A673 (cell line): ENCODE measurements around the gene PARD6G. TPM values are rescaled to one million over a fixed set of nuclear protein-coding genes. Genes with fewer than 3 reads are reported as not detected.

Source experiments
- BruUV-seq: library from RNA; stranded (reverse); fragments of 400-500 nt; replicated peaks from 2 replicates; lab custom pipeline; 2021; lab: Mats Ljungman, UMichigan
- CTCF ChIA-PET: fragments of 300-600 bp; sonication (Branson Sonifier 250); formaldehyde crosslinking; loops from one replicate; lab custom pipeline; 2022; ENCODE audit warnings: antibody characterized with exemption; lab: Charles Lee
- POLR2A ChIA-PET: fragments of 300-600 bp; sonication (Branson Sonifier 250); formaldehyde crosslinking; loops from one replicate; lab custom pipeline; 2022; ENCODE audit warnings: antibody characterized with exemption; ENCODE audit not compliant: low non-redundant PET; lab: Charles Lee
- DNase-seq: peaks from one replicate; pipeline ENCODE4 v3.0.0-alpha.2; 2015; ENCODE audit warnings: low spot score
- H3K27ac ChIP-seq: fragments of 200-600 bp; sonication (generic); 2 replicates; pipeline ENCODE4 v1.5.1; 2016; ENCODE audit warnings: mixed run types, low read depth, mild to moderate bottlenecking, mixed read lengths, antibody characterized with exemption, low read length; ENCODE audit not compliant: poor library complexity, severe bottlenecking
- H3K27me3 ChIP-seq: fragments of 200-600 bp; sonication (generic); replicated peaks from 2 replicates; pipeline ENCODE4 v1.6.1; 2017; ENCODE audit warnings: mixed run types, low read depth, mild to moderate bottlenecking, mixed read lengths, antibody characterized with exemption, low read length; ENCODE audit not compliant: insufficient read depth, poor library complexity
- H3K36me3 ChIP-seq: fragments of 200-600 bp; sonication (generic); 2 replicates; pipeline ENCODE4 v1.6.1; 2016; ENCODE audit warnings: mixed run types, mild to moderate bottlenecking, mixed read lengths, antibody characterized with exemption, low read length; ENCODE audit not compliant: insufficient read depth, poor library complexity, severe bottlenecking
- H3K4me1 ChIP-seq: fragments of 200-600 bp; sonication (generic); 2 replicates; pipeline ENCODE4 v1.6.1; 2017; ENCODE audit warnings: mixed run types, mild to moderate bottlenecking, mixed read lengths, antibody characterized with exemption, low read length; ENCODE audit not compliant: insufficient read depth, poor library complexity, severe bottlenecking
- H3K4me3 ChIP-seq: fragments of 200-600 bp; sonication (generic); 2 replicates; pipeline ENCODE4 v1.5.1; 2016; ENCODE audit warnings: low read depth, mixed run types, mild to moderate bottlenecking, mixed read lengths, low read length; ENCODE audit not compliant: poor library complexity, severe bottlenecking
- H3K9me3 ChIP-seq: fragments of 200-600 bp; sonication (generic); 2 replicates; pipeline ENCODE4 v1.6.1; 2016; ENCODE audit warnings: mixed run types, low read depth, mild to moderate bottlenecking, mixed read lengths, antibody characterized with exemption, low read length; ENCODE audit not compliant: poor library complexity, severe bottlenecking
- EZH2 ChIP-seq: fragments of 200-600 bp; sonication (generic); IDR thresholded peaks from 2 replicates; pipeline ENCODE4 v1.6.1; 2017; ENCODE audit warnings: borderline replicate concordance, low read depth, mild to moderate bottlenecking, mixed read lengths, antibody characterized with exemption, low read length; ENCODE audit not compliant: poor library complexity, severe bottlenecking
- intact Hi-C: fragments of 100-400 bp; cut with micrococcal nuclease; formaldehyde crosslinking; loops from one replicate; pipeline ENCODE4 v1.10.0; 2022; ENCODE audit not compliant: unreplicated experiment
- total RNA-seq: library from RNA; stranded (reverse); gene quantifications from 2 replicates; pipeline ENCODE4 v1.2.3, GENCODE V29; 2021
- TF ChIP-seq, protein P1 (sequence below): fragments of 300-800, 200-600 bp; sonication (generic); conservative IDR thresholded peaks from 2 replicates; pipeline ENCODE4 v1.5.1; 2017; ENCODE audit warnings: low read depth, mild to moderate bottlenecking, antibody characterized with exemption, low read length, moderate library complexity, mixed read lengths

The PARD6G gene
- total RNA-seq, 1 experiment from 2014 or later = 7.9 TPM

DNA sequence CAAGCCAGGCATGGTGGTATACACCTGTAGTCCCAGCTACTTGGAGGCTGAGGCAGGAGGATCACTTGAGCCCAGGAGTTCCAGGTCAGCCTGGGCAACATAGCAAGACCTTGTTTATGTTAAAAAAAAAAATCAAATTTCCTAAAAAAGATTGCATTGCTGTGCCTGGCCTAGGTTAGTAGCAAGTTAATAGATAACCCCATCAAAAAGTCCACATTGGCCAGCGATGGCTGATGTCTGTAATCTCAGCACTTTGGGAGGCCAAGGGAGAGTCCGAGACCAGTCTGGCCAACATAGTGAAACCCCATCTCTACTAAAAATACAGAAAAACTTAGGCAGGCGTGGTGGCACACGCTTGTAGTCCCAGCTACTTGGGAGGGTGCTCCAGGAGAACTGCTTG lies 38.7 kb downstream of the PARD6G start:
- Histone ChIP-seq H3K9me3 (no peaks in the 10 kb centered on the region), H3K4me1 (no peaks in the 10 kb centered on the region), H3K27me3 (no peaks in the 10 kb centered on the region), H3K27ac (no peak overlapping the region), H3K36me3 (no peaks in the 10 kb centered on the region), H3K4me3 (no peak overlapping the region)
- no TSS peak for BruUV-seq
- intact Hi-C loops = no loop called here
- ChIA-PET CTCF (no interaction called here), POLR2A (no interaction called here)
- DNase-seq = no peak
- TF ChIP-seq, protein P1, sequence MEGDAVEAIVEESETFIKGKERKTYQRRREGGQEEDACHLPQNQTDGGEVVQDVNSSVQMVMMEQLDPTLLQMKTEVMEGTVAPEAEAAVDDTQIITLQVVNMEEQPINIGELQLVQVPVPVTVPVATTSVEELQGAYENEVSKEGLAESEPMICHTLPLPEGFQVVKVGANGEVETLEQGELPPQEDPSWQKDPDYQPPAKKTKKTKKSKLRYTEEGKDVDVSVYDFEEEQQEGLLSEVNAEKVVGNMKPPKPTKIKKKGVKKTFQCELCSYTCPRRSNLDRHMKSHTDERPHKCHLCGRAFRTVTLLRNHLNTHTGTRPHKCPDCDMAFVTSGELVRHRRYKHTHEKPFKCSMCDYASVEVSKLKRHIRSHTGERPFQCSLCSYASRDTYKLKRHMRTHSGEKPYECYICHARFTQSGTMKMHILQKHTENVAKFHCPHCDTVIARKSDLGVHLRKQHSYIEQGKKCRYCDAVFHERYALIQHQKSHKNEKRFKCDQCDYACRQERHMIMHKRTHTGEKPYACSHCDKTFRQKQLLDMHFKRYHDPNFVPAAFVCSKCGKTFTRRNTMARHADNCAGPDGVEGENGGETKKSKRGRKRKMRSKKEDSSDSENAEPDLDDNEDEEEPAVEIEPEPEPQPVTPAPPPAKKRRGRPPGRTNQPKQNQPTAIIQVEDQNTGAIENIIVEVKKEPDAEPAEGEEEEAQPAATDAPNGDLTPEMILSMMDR = no peak
- no peak for TF ChIP-seq EZH2

DNA sequence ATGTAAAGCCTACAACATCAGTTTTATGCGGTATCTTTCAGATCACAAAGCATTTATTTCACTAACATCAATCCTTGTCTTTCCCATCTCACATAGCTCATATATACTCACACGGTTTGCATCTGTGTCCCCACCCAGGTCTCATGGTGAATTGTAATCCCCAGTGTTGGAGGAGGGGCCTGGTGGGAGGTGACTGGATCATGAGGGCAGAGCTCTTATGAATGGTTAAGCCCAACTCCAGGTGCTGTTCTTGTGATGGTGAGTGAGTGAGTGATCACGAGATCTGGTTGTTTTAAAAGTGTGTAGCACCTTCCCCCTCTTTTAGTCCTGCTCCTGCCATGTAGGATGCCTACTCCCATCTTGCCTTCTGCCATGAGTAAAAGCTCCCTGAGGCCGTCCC lies 42.0 kb downstream of the PARD6G start:
- CTCF ChIA-PET = no interaction called here
- Histone ChIP-seq H3K9me3 (no peaks in the 10 kb centered on the region), H3K4me3 (no peak overlapping the region), H3K27ac (no peak overlapping the region), H3K4me1 (no peaks in the 10 kb centered on the region), H3K27me3 (no peaks in the 10 kb centered on the region), H3K36me3 (no peaks in the 10 kb centered on the region)
- POLR2A ChIA-PET = no interaction called here
- DNase-seq = no peak
- intact Hi-C loops = no loop called here
- TF ChIP-seq EZH2 = no peak
- TF ChIP-seq, protein P1 = no peak
- BruUV-seq = no TSS peak

DNA sequence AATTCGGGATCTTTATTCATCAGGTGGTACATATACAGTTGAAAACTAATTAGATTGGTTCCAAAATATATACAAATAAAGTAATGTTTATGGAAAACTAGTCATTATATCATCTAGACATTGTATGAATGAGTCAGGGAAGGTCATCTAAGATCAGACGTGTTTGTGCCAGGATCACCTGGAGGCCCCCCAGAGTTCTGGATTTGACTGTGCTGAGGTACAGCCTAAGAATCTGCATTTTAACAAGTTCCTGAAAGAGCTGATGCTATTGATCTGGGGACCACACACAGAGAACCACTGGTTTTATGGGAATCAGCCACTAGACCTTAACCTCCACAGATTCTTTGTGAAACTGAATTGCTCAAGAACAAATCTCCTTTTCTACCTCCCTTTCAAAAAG lies 43.2 kb downstream of the PARD6G start:
- H3K4me3 ChIP-seq = no peak overlapping the region
- POLR2A ChIA-PET = no interaction called here
- TF ChIP-seq, protein P1 = no peak
- TF ChIP-seq EZH2 = no peak
- H3K27me3 ChIP-seq = no peaks in the 10 kb centered on the region
- CTCF ChIA-PET = no interaction called here
- intact Hi-C loops = no loop called here
- no peak overlapping the region for H3K27ac ChIP-seq
- no TSS peak for BruUV-seq
- no peak for DNase-seq
- no peaks in the 10 kb centered on the region for H3K36me3 ChIP-seq
- no peaks in the 10 kb centered on the region for H3K9me3 ChIP-seq
- H3K4me1 ChIP-seq = no peaks in the 10 kb centered on the region
